Prostate gland (tissue), 2 donors: Measurements from ENCODE around the gene NTNG2.

Experiments
- POLR2A ChIP-seq: fragments of 450-650 bp; IDR thresholded peaks from one replicate; pipeline ENCODE4 v1.6.1; 2016; ENCODE audit warnings: antibody characterized with exemption, mild to moderate bottlenecking
- TF ChIP-seq, protein P1 (sequence below), 4 experiments: fragments of 200-600 bp in 2 of 4; fragments of 450-650 bp in 2 of 4; sonication (generic) in 2 of 4; IDR thresholded peaks; 1 replicate in 3 of 4; 2 replicates in 1 of 4; pipeline ENCODE4 v1.5.1; 2016 to 2019; ENCODE audit warnings: antibody characterized with exemption in 4 of 4, mild to moderate bottlenecking in 2 of 4, moderate library complexity in 2 of 4

DNA sequence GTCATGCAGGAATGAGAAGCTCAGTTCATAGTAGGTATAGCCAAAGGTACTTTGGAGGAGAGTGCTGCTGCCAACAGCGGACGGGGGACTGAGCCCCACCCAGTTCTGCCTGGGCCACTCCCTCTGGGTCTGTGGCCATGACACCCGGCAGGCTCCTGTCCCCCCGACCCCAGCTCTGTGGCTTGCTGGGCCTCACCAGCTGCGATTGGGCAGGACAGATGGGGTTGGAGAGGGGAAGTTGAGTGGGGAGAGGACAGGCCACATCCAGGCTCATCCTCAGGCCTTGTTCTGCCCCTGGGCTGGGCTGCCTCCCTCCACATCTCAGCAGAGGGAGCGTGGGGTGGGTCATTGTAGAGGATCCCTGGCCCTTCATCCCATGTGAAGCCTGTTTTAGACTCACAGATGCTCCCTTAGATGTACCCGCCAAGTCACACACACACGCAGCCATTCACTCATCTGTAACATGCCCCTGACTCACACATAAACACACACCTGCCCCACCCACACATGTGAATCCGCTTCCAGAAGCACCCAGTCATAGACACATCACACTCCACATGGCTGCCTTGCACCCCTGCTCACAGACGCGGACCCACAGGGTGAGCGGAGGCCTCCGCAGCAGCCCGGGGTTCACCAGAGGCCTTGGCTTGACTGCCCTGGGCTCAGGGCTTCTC, 48.8 kb downstream of the NTNG2 start:
- TF ChIP-seq, protein P1, sequence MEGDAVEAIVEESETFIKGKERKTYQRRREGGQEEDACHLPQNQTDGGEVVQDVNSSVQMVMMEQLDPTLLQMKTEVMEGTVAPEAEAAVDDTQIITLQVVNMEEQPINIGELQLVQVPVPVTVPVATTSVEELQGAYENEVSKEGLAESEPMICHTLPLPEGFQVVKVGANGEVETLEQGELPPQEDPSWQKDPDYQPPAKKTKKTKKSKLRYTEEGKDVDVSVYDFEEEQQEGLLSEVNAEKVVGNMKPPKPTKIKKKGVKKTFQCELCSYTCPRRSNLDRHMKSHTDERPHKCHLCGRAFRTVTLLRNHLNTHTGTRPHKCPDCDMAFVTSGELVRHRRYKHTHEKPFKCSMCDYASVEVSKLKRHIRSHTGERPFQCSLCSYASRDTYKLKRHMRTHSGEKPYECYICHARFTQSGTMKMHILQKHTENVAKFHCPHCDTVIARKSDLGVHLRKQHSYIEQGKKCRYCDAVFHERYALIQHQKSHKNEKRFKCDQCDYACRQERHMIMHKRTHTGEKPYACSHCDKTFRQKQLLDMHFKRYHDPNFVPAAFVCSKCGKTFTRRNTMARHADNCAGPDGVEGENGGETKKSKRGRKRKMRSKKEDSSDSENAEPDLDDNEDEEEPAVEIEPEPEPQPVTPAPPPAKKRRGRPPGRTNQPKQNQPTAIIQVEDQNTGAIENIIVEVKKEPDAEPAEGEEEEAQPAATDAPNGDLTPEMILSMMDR (IDR thresholded peaks at IDR 0.05), result no peak
- TF ChIP-seq POLR2A, result no peak
